HG03159 (cell line): ENCODE data around the gene HSF4.
"Not testable (repeated sequence)": the region's sequence is repeated elsewhere in the genome, so short reads cannot be mapped to it uniquely, and the experiment has no call there.

Experiments
- ATAC-seq: cut with Tn5 transposase; IDR thresholded peaks from one replicate; pipeline ENCODE4 v1.9.1; 2021; ENCODE audit warnings: mild to moderate bottlenecking, moderate library complexity; ENCODE audit not compliant: unreplicated experiment

The HSF4 gene, protein sequence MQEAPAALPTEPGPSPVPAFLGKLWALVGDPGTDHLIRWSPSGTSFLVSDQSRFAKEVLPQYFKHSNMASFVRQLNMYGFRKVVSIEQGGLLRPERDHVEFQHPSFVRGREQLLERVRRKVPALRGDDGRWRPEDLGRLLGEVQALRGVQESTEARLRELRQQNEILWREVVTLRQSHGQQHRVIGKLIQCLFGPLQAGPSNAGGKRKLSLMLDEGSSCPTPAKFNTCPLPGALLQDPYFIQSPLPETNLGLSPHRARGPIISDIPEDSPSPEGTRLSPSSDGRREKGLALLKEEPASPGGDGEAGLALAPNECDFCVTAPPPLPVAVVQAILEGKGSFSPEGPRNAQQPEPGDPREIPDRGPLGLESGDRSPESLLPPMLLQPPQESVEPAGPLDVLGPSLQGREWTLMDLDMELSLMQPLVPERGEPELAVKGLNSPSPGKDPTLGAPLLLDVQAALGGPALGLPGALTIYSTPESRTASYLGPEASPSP

DNA sequence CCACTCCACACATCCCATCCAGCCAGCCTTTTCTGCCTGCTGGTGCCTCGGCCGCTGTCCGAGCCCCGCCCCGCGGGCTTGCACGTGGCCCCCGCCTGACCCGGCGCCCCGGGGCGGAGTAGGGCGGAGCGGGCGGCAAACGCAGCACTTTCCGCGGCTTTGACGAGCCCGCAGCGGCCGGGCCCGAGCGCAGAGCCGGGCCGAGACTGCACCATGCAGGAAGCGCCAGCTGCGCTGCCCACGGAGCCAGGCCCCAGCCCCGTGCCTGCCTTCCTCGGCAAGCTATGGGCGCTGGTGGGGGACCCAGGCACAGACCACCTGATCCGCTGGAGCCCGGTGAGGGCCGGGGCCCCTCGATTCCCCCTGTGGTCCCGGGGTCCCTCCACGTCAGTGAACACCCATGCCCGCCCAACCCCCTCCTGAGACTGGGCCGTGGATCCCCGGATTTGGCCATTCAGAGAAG is at the start of gene HSF4:
Gene HSF4, plus strand, starts transcription at position 147 of the 463 bp plus-strand sequence. Its CDS starts 67 bp downstream, at position 214.
- no peak for ATAC-seq

DNA sequence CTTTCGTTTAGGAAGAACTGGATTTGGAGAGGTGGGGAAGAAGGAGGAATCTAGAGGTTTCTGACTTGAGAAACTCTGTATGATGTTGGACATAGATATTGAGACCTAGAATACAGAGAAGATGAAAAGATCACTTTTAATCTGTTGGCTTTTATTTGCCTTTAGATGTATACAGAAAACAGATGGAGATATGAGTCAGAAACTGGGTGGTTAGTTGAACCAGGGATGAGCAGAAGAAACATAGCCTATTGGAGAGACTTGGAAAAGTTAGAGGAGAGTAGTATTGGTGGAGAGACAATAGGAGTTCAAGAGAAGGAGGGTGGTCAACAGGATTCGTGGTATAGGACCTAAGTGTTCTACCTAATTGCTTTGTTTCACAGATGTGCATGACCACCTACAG is 49.8 kb upstream of the HSF4 start:
- no peak for ATAC-seq

- no peak for ATAC-seq
These were observed 48.9 kb upstream of the HSF4 start for GRCh38 chr16:67115639-67116038.

DNA sequence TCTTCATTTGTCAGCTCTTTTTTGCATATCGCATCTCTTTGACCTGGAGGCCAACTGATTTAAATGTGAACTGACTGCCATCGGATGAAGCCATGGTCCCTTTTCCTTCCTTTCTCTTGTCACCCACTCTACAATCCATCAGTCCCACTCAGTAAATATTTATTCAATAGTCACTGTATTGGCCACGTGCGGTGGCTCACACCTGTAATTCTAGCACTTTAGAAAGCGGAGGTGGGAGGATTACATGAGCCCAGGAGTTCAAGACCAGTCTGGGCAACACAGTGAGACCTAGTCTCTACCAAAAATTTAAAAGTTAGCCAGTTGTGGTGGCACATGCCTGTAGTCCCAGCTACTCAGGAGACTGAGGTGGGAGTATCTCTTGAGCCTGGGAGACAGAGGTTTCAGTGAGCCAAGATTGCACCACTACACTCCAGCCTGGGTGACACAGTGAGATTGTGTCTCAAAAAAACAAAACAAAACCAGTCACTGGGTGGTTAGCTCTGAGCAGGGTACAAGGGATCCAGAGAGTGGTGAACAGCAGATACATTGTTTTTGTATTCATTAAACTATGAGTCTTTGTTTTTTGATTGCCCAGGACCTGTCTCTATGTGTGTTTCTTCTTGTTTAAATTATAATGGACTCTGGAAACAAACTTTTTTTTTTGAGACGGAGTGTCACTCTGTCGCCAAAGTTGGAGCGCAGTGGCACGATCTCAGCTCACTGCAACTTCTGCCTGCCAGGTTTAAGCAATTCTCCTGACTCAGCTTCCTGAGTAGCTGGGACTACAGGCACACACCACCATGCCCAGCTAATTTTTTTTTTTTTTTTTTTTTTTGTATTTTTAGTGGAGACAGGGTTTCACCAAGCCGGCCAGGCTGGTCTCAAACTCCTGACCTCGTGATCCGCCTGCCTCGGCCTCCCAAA is 47.9 kb upstream of the HSF4 start:
- no peak for ATAC-seq

DNA sequence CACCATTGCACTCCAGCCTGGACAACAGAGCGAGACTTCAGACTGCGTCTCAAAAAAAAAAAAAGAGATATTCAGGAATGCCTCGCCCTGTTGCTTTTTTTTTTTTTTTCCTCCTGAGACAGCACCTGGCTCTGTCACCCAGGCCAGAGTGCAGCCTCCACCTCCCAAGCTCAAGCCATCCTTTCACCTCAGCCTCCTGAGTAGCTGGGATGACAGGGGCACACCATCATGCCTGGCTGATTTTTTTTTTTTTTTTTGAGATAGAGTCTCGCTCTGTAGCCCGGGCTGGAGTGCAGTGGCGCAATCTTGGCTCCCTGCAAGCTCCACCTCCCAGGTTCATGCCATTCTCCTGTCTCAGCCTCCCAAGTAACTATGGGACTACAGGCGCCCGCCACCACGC is 46.8 kb upstream of the HSF4 start:
- no peak for ATAC-seq

DNA sequence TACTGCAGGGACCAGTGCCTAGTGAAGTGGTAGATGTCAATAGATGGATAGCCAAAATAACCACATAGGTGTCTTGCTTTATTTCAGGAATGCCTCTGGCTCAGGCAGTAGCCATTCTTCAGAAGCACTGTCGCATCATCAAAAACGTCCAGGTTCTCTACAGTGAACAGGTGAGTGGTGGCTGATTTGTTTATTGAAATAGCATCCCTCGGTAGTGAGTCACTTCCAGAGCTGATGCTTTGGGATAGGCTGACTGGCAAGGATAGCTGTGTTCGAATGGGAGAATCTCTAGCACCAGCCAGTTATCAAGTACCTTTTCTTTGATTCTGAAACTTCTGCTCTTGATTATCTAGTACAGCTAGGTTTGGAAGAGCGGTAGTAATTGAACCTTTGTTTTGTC is 44.5 kb upstream of the HSF4 start:
- ATAC-seq, result no peak

GRCh38 chr16:67122799-67123198 is 41.7 kb upstream of the HSF4 start:
- not testable (repeated sequence) for ATAC-seq

DNA sequence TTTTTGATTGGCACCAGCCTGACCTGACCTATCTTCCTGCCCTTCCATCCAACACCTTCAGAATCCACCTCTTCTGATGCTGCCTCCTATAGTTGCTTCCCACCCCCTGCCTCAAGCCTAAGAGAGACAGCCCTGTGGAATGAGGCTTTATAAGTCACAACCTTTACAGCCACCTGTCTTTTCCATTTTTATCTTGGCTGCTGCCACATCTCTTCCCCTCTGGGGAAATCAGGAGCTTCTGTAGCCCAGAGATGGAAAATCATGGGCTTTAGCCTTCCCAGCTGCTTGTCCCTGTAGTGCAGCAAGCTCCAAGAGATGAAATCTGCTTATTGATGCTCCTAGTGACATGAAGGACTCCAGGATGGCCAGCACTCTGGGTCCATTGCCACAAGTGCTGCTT is 36.1 kb upstream of the HSF4 start:
- ATAC-seq, result no peak

GRCh38 chr16:67128887-67129286 is 35.7 kb upstream of the HSF4 start:
- no peak for ATAC-seq

DNA sequence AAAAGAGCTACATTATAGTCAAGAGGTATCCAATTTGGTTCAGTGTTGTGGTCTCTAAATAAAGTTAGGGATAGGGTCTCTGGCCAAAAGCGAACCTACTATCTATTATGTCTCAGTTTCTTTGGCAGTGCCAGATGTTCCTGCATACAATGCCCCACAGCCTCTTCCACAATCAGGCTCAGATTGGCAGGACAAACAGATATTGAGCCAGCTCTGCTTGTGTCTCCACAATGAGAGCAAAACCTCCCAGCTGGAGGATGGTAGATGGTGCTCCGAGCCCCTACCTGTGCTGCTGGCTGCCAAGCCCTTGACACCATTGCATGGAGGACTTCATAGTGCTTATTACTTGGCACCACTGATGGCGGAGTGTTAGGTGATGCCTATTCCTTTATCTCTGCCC is 35.1 kb upstream of the HSF4 start:
- no peak for ATAC-seq

GRCh38 chr16:67137605-67138004 is 26.9 kb upstream of the HSF4 start:
- no peak for ATAC-seq

DNA sequence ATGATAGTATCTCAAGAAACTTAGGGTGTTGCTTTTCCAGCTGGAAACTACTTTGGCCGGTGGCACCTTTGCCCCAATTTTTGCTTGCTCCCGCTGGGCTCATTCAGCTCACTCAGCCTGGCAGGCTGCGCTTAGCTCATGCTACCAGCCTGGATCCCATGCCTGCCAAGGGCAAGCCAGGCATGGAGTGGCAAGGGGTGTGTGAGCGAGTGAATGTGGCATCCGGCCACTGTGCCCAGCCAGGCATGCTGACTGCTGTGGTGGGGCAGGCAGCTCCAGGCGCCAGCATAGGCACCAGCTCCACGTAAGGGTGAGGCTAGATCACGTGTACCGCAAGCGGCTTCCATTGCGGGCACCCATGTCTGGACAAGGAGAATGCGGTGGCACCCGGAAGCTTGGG is 23.2 kb upstream of the HSF4 start:
- no peak for ATAC-seq

GRCh38 chr16:67142342-67142741 is 22.2 kb upstream of the HSF4 start:
- ATAC-seq, result no peak

GRCh38 chr16:67144943-67145342 is 19.6 kb upstream of the HSF4 start:
- ATAC-seq, result no peak

- no peak for ATAC-seq
These were observed 18.8 kb upstream of the HSF4 start for GRCh38 chr16:67145746-67146145.

GRCh38 chr16:67146523-67147357 is 17.8 kb upstream of the HSF4 start:
- ATAC-seq, result no peak

GRCh38 chr16:67147437-67148140 is 17.0 kb upstream of the HSF4 start:
- no peak for ATAC-seq

- ATAC-seq, result no peak
These were observed 16.3 kb upstream of the HSF4 start for GRCh38 chr16:67148221-67148620.

DNA sequence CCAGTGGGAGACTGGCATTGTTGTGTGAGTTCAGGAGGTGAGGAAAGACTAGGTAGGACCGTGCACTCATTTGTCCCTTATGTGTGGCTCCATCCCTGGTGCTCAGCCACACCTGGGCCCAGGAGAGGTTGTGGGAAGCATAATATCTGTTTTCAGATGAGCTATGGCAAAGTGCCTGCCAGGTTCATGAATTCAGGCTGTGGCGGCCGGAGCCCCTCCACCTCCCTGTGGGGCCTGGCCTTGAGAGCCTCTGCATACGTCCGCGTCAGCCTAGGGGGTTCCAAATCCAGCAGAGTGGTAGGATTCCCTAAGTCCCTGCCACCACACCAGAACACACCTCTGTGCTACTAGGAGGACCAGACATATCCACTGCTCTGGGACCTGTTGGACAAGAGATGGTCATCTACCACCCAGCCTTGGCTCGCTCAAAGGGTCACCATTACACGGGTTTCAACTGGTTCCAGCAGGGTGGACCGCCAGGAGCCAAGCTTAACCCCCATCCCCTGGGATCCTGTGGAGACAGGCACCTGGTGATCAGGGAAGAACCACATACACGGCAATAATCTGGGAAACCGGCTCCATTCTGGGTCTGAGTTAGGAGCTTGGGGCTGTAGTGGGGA is 15.8 kb upstream of the HSF4 start:
- no peak for ATAC-seq
